Breast epithelium (tissue), 3 donors: ENCODE measurements around the gene NOB1.

Source experiments
- POLR2A ChIP-seq: fragments of 450-650 bp; IDR thresholded peaks from one replicate; pipeline ENCODE4 v1.6.1; 2016; ENCODE audit warnings: antibody characterized with exemption, mild to moderate bottlenecking, moderate library complexity
- POLR2AphosphoS5 ChIP-seq, 3 donors: sonication (generic); formaldehyde crosslinking; IDR thresholded peaks; one replicate each; pipeline ENCODE4 v1.6.1; 2017; ENCODE audit warnings: antibody characterized with exemption in 3 of 3
- TF ChIP-seq, protein P1 (sequence below), 3 donors: fragments of 450-650 bp; IDR thresholded peaks; one replicate each; pipeline ENCODE4 v1.5.1; 2016 to 2017; ENCODE audit warnings: antibody characterized with exemption in 3 of 3, mild to moderate bottlenecking in 3 of 3, moderate library complexity in 3 of 3

DNA sequence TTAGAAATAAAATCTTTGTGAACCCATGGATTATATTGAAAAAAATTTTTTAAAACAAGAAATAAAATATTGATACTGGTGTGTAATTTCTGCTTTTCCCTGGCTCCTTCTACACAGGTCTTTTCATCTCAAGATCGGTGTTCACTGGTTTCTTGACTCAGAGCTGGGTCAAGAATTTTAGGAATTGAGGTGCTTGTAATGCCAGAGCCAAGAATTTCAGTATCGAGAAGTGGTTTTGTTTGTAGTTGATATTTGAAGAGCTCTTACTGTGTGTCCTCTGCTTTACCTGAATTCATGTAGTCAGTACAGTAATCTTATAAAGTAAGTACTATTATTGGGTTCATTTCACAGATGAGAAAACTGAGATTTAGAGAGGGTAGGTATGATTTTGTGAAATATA lies 14.7 kb upstream of the NOB1 start:
- TF ChIP-seq, protein P1, sequence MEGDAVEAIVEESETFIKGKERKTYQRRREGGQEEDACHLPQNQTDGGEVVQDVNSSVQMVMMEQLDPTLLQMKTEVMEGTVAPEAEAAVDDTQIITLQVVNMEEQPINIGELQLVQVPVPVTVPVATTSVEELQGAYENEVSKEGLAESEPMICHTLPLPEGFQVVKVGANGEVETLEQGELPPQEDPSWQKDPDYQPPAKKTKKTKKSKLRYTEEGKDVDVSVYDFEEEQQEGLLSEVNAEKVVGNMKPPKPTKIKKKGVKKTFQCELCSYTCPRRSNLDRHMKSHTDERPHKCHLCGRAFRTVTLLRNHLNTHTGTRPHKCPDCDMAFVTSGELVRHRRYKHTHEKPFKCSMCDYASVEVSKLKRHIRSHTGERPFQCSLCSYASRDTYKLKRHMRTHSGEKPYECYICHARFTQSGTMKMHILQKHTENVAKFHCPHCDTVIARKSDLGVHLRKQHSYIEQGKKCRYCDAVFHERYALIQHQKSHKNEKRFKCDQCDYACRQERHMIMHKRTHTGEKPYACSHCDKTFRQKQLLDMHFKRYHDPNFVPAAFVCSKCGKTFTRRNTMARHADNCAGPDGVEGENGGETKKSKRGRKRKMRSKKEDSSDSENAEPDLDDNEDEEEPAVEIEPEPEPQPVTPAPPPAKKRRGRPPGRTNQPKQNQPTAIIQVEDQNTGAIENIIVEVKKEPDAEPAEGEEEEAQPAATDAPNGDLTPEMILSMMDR (IDR thresholded peaks at IDR 0.05): no peak
- TF ChIP-seq POLR2AphosphoS5 (IDR thresholded peaks at IDR 0.05) (no peak), POLR2A (no peak)
